DMS79 treated with DMSO at 0.1 percent for 48 hours (cell line): ENCODE measurements around the gene DCTN2.
"Not testable (repeated sequence)": the region's sequence is repeated elsewhere in the genome, so short reads cannot be mapped to it uniquely, and the experiment has no call there.

ENCODE experiments used
- DNase-seq: peaks from one replicate; lab custom pipeline; 2025; lab: John Stamatoyannopoulos, UW

Gene DCTN2

GRCh38 chr12:57576613-57577160, 29.7 kb upstream of the DCTN2 start:
- no peak for DNase-seq

GRCh38 chr12:57575771-57576612, 29.0 kb upstream of the DCTN2 start:
- no peak for DNase-seq

- no peak for DNase-seq
Observed at GRCh38 chr12:57574795-57575194, 27.8 kb upstream of the DCTN2 start.

GRCh38 chr12:57571926-57572762, 25.2 kb upstream of the DCTN2 start:
- no peak for DNase-seq

GRCh38 chr12:57570438-57570837, 23.4 kb upstream of the DCTN2 start:
- not testable (repeated sequence) for DNase-seq

- no peak for DNase-seq
Observed at GRCh38 chr12:57569858-57570257, 22.9 kb upstream of the DCTN2 start.

- no peak for DNase-seq
Observed at GRCh38 chr12:57568838-57569237, 21.8 kb upstream of the DCTN2 start.

- DNase-seq = no peak
Observed at GRCh38 chr12:57564178-57564740, 17.3 kb upstream of the DCTN2 start.

GRCh38 chr12:57563358-57563757, 16.4 kb upstream of the DCTN2 start:
- no peak for DNase-seq

GRCh38 chr12:57561117-57561516, 14.1 kb upstream of the DCTN2 start:
- not testable (repeated sequence) for DNase-seq

- DNase-seq = no peak
Observed at GRCh38 chr12:57560516-57560915, 13.5 kb upstream of the DCTN2 start.

GRCh38 chr12:57558864-57559263, 11.9 kb upstream of the DCTN2 start:
- DNase-seq = no peak

- no peak for DNase-seq
Observed at GRCh38 chr12:57554897-57555296, 7.9 kb upstream of the DCTN2 start.

GRCh38 chr12:57554453-57554852, 7.5 kb upstream of the DCTN2 start:
- DNase-seq = no peak

GRCh38 chr12:57553343-57554202, 6.6 kb upstream of the DCTN2 start:
- peak; percentile 86 for DNase-seq

- peak; percentile 46 for DNase-seq
Observed at GRCh38 chr12:57552835-57553313, 5.9 kb upstream of the DCTN2 start.

- DNase-seq = no peak
Observed at GRCh38 chr12:57552306-57552651, 5.3 kb upstream of the DCTN2 start.

GRCh38 chr12:57551637-57552305, 4.8 kb upstream of the DCTN2 start:
- DNase-seq = no peak

GRCh38 chr12:57550641-57551549, 3.9 kb upstream of the DCTN2 start:
- no peak for DNase-seq
